Keratinocyte (primary cell): Measurements from ENCODE around the gene ZC3H4. TPM values are rescaled to one million over a fixed set of nuclear protein-coding genes. Genes with fewer than 3 reads are reported as not detected.

Source experiments
- DNase-seq: peaks from one replicate; pipeline ENCODE4 v3.0.0-alpha.2; 2011; ENCODE audit warnings: low read depth, missing footprints, low spot score
- FAIRE-seq: peaks from 2 replicates; lab custom pipeline; 2011; peaks lifted over from hg19 to GRCh38; lab: Jason Lieb, UNC
- H2AFZ ChIP-seq: 2 replicates; pipeline ENCODE4 v1.6.0; 2012; ENCODE audit warnings: low read length, control low read depth, inconsistent platforms; ENCODE audit not compliant: control insufficient read depth
- H3K27ac ChIP-seq: 2 replicates; pipeline ENCODE4 v1.5.1; 2011; ENCODE audit warnings: low read length; ENCODE audit not compliant: control insufficient read depth, insufficient read depth
- H3K27me3 ChIP-seq: 3 replicates; pipeline ENCODE4 v1.6.0; 2011; ENCODE audit warnings: low read length; ENCODE audit not compliant: control insufficient read depth, insufficient read depth; ENCODE audit errors: extremely low read depth
- H3K36me3 ChIP-seq, 2 experiments: 2 replicates in 1 of 2; 3 replicates in 1 of 2; pipeline ENCODE4 v1.5.1; 2011; ENCODE audit warnings: low read length in 2 of 2, mild to moderate bottlenecking in 1 of 2; ENCODE audit not compliant: control insufficient read depth in 2 of 2, insufficient read depth in 2 of 2; ENCODE audit errors: extremely low read depth in 1 of 2
- H3K4me1 ChIP-seq: 3 replicates; pipeline ENCODE4 v1.5.1; 2011; ENCODE audit warnings: low read length; ENCODE audit not compliant: control insufficient read depth, insufficient read depth; ENCODE audit errors: extremely low read depth
- H3K4me2 ChIP-seq: 3 replicates; pipeline ENCODE4 v1.6.0; 2011; ENCODE audit warnings: low read depth, low read length; ENCODE audit not compliant: control insufficient read depth, insufficient read depth; ENCODE audit errors: extremely low read depth
- H3K4me3 ChIP-seq, 3 experiments: fragments of 200-600 bp in 1 of 3; sonication (generic) in 1 of 3; 2 replicates in 2 of 3; 3 replicates in 1 of 3; pipeline ENCODE4 v1.5.1; 2011 to 2016; ENCODE audit warnings: low read length in 3 of 3, mild to moderate bottlenecking in 3 of 3, control low read depth in 2 of 3, inconsistent platforms in 1 of 3, low read depth in 1 of 3, mixed read lengths in 1 of 3, mixed run types in 1 of 3, moderate library complexity in 1 of 3; ENCODE audit not compliant: control insufficient read depth in 2 of 3, insufficient read depth in 2 of 3; ENCODE audit errors: extremely low read depth in 1 of 3
- H3K79me2 ChIP-seq: 2 replicates; pipeline ENCODE4 v1.6.0; 2012; ENCODE audit warnings: low read length; ENCODE audit not compliant: control insufficient read depth, insufficient read depth
- H3K9ac ChIP-seq: 3 replicates; pipeline ENCODE4 v1.6.0; 2011; ENCODE audit warnings: low read length; ENCODE audit not compliant: control insufficient read depth, insufficient read depth; ENCODE audit errors: extremely low read depth
- H3K9me1 ChIP-seq: 3 replicates; pipeline ENCODE4 v1.6.0; 2011; ENCODE audit warnings: low read length; ENCODE audit not compliant: control insufficient read depth, insufficient read depth; ENCODE audit errors: extremely low read depth
- H3K9me3 ChIP-seq: 2 replicates; pipeline ENCODE4 v1.5.1; 2012; ENCODE audit warnings: low read depth, low read length; ENCODE audit not compliant: control insufficient read depth
- H4K20me1 ChIP-seq: 3 replicates; pipeline ENCODE4 v1.6.0; 2011; ENCODE audit warnings: low read length; ENCODE audit not compliant: control insufficient read depth, insufficient read depth; ENCODE audit errors: extremely low read depth
- CTCF ChIP-seq, 3 experiments: IDR thresholded peaks in 1 of 3; conservative IDR thresholded peaks in 1 of 3; optimal IDR thresholded peaks in 1 of 3; 2 replicates in 2 of 3; 3 replicates in 1 of 3; pipeline versions ENCODE3 to v1.5.1; 2011; ENCODE audit warnings: low read length in 3 of 3, mild to moderate bottlenecking in 3 of 3, moderate library complexity in 2 of 3, control low read depth in 1 of 3, inconsistent platforms in 1 of 3; ENCODE audit not compliant: insufficient read depth in 2 of 3; ENCODE audit errors: extremely low read depth in 1 of 3
- EZH2 ChIP-seq: IDR thresholded peaks from one replicate; pipeline ENCODE4 v1.6.1; 2012; ENCODE audit warnings: inconsistent platforms, mild to moderate bottlenecking, low read length, moderate library complexity
- dilution Hi-C: fragments of 300-500 bp; cut with MboI; formaldehyde crosslinking; loops from one replicate; pipeline ENCODE4 v1.7.0; 2020; ENCODE audit warnings: low sequenced_read_pairs; ENCODE audit not compliant: extremely low pct_ligation_motif_present
- polyA plus RNA-seq, 5 experiments: library from polyadenylated mRNA; depleted of rRNA in 3 of 5; stranded (reverse) in 3 of 5; stranded (forward) in 1 of 5; unstranded in 1 of 5; fragments of >200 nt; gene quantifications; 1 replicate in 1 of 5; 2 replicates in 3 of 5; 3 replicates in 1 of 5; pipeline versions ENCODE4 v1.2.1 to v1.2.3, GENCODE V29; 2011 to 2012; ENCODE audit warnings: missing spikeins in 2 of 5, low read depth in 1 of 5, low replicate concordance in 1 of 5

Gene ZC3H4
- polyA plus RNA-seq, 1 donor (not counting 4 experiments of a cell fraction or from before 2014, with no cell fraction given) = 5.6 TPM

- no peak for DNase-seq
- H3K4me3 ChIP-seq = no peak overlapping the region
- H3K36me3 ChIP-seq = peaks cover 17 to 32% of the 10 kb centered on the region in 2 experiments
- H3K9me1 ChIP-seq = no peaks in the 10 kb centered on the region
- no peak overlapping the region for H2AFZ ChIP-seq
- FAIRE-seq = no peak
- H3K4me1 ChIP-seq = peaks cover 22% of the 10 kb centered on the region
- H3K9me3 ChIP-seq = no peaks in the 10 kb centered on the region
- H3K79me2 ChIP-seq = peaks cover 27% of the 10 kb centered on the region
- peak overlapping the region; percentile 68 for H3K27ac ChIP-seq
- H4K20me1 ChIP-seq = peaks cover 6% of the 10 kb centered on the region
- no peaks in the 10 kb centered on the region for H3K27me3 ChIP-seq
- peak overlapping the region; percentile 24 for H3K9ac ChIP-seq
- dilution Hi-C loops = no loop called here
- peak overlapping the region; percentile 55 for H3K4me2 ChIP-seq
- TF ChIP-seq EZH2 = no peak
- no peak for TF ChIP-seq CTCF (optimal IDR thresholded peaks at IDR 0.05 in 1 of 3, IDR thresholded peaks at IDR 0.05 in 1 of 3, conservative IDR thresholded peaks at IDR 0.05 in 1 of 3; ENCODE audit: extremely low read depth in 1 of 3, insufficient read depth in 2 of 3, low read length in 3 of 3)
Measured at GRCh38 chr19:47151627-47152026, 38.1 kb upstream of the ZC3H4 start.

GRCh38 chr19:47146920-47147319 is 33.3 kb upstream of the ZC3H4 start:
- no peak overlapping the region for H3K27ac ChIP-seq
- no peak for TF ChIP-seq EZH2
- no peak for TF ChIP-seq CTCF (optimal IDR thresholded peaks at IDR 0.05 in 1 of 3, IDR thresholded peaks at IDR 0.05 in 1 of 3, conservative IDR thresholded peaks at IDR 0.05 in 1 of 3; ENCODE audit: extremely low read depth in 1 of 3, insufficient read depth in 2 of 3, low read length in 3 of 3)
- H3K9ac ChIP-seq = no peak overlapping the region
- H3K4me2 ChIP-seq = no peak overlapping the region
- H4K20me1 ChIP-seq = peaks cover 2% of the 10 kb centered on the region
- peaks cover 6% of the 10 kb centered on the region for H3K4me1 ChIP-seq
- H3K9me3 ChIP-seq = no peaks in the 10 kb centered on the region
- H2AFZ ChIP-seq = no peak overlapping the region
- H3K9me1 ChIP-seq = no peaks in the 10 kb centered on the region
- peaks cover 26 to 35% of the 10 kb centered on the region in 2 experiments for H3K36me3 ChIP-seq
- dilution Hi-C loops = no loop called here
- H3K79me2 ChIP-seq = peaks cover 43% of the 10 kb centered on the region
- DNase-seq (no peak), FAIRE-seq (no peak)
- no peak overlapping the region for H3K4me3 ChIP-seq
- H3K27me3 ChIP-seq = no peaks in the 10 kb centered on the region
